C4-2B (cell line): ENCODE measurements around the gene UNC50.

ENCODE experiments used
- CTCF ChIP-seq: fragments of 450-650 bp; conservative IDR thresholded peaks from 2 replicates; pipeline ENCODE4 v1.5.1; 2017; ENCODE audit warnings: mild to moderate bottlenecking
- ZFX ChIP-seq: fragments of 450-650 bp; IDR thresholded peaks from 2 replicates; pipeline ENCODE4 v1.6.1; 2017

GRCh38 chr2:98663511-98664090, 55.2 kb downstream of the UNC50 start:
- no peak for TF ChIP-seq CTCF
- no peak for TF ChIP-seq ZFX
